ENCODE measurements around the gene FHIT. TPM values are rescaled to one million over a fixed set of nuclear protein-coding genes. Genes with fewer than 3 reads are reported as not detected.

FHIT gene
- polyA plus RNA-seq, 1 of the 3 experiments (the other 2 are of a cell fraction) = 0.41 TPM

DNA sequence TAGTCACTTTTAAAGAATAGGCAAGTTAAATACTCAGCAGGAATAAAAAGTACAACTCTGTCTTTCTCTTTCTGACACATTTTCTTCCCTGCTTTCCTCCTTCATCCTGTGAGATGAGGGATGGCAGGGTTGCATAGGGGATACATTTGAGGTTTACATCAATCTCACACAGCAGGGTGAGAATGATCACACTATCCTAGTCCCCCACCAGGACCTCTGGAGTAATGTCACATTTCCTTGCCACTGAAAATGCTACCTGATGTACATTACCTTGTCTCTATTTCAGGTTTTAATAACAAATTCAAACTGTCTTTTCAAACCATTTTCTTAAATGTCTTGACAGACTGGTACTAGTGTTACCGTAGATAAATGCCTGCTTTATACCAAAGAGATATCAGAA is 816.9 kb downstream of the FHIT start:
- no peak for DNase-seq
- no peak overlapping the region for H2AFZ ChIP-seq (ENCODE audit: low read depth)
- H3K4me3 ChIP-seq (ENCODE audit: low read depth in 2 of 2, low read length in 1 of 2) = no peak overlapping the region
- no peak overlapping the region for H3K4me2 ChIP-seq
- no peak overlapping the region for H3K9ac ChIP-seq
- H3K9me2 ChIP-seq = no peaks in the 10 kb centered on the region
- ChIA-PET POLR2A (no interaction called here), CTCF (no interaction called here)
- H3K4me1 ChIP-seq (ENCODE audit: control insufficient read depth in 1 of 2, insufficient read depth in 2 of 2, low read depth in 1 of 2, low read length in 1 of 2) = peaks cover 0 to 2% of the 10 kb centered on the region in 2 experiments; a peak in 1 of 4 replicates
- H3K27me3 ChIP-seq (ENCODE audit: insufficient read depth) = no peaks in the 10 kb centered on the region
- H3F3A ChIP-seq (replicated peaks; ENCODE audit: insufficient read depth) = no peaks in the 10 kb centered on the region
- no peak for TF ChIP-seq RCOR1 (IDR thresholded peaks at IDR 0.05; ENCODE audit: low read length)
- no peak for TF ChIP-seq POLR2AphosphoS5 (IDR thresholded peaks at IDR 0.05; ENCODE audit: low read depth, low read length)
- TF ChIP-seq YY1 (IDR thresholded peaks at IDR 0.05; ENCODE audit: low read depth) = no peak
- no peak for TF ChIP-seq TEAD4 (IDR thresholded peaks at IDR 0.05; ENCODE audit: borderline replicate concordance, insufficient read depth)
- no peak for TF ChIP-seq REST (IDR thresholded peaks at IDR 0.05; ENCODE audit: low read depth, low read length)
- TF ChIP-seq ELF1 (IDR thresholded peaks at IDR 0.05) = no peak
- no peak for TF ChIP-seq IRF3 (IDR thresholded peaks at IDR 0.05; ENCODE audit: low read depth, low read length)
- no peak for TF ChIP-seq FOSL2 (IDR thresholded peaks at IDR 0.05; ENCODE audit: borderline replicate concordance, low read depth)
- TF ChIP-seq TAF1 (IDR thresholded peaks at IDR 0.05; ENCODE audit: borderline replicate concordance, low read depth, low read length) = no peak
- TF ChIP-seq GATA2 (CRISPR knock-in tag; IDR thresholded peaks at IDR 0.05) = no peak
- no peak for TF ChIP-seq FOXM1 (IDR thresholded peaks at IDR 0.05; ENCODE audit: low read depth)
- no peak for TF ChIP-seq PBX3 (IDR thresholded peaks at IDR 0.05)
- H3K27ac ChIP-seq (ENCODE audit: low read depth in 2 of 2, low read length in 1 of 2) = no peak overlapping the region
- H3K36me3 ChIP-seq (replicated peaks in 1 of 2; ENCODE audit: control insufficient read depth in 1 of 2, insufficient read depth in 2 of 2, low read length in 1 of 2) = no peaks in the 10 kb centered on the region
- H4K20me1 ChIP-seq (ENCODE audit: insufficient read depth) = no peaks in the 10 kb centered on the region
- 10% methylated on average over 1 of the region's 1 CpG for WGBS (ENCODE audit: low lambda C conversion rate)
- H3K9me3 ChIP-seq = no peaks in the 10 kb centered on the region
- no peaks in the 10 kb centered on the region for H3K79me2 ChIP-seq (ENCODE audit: insufficient read depth)

DNA sequence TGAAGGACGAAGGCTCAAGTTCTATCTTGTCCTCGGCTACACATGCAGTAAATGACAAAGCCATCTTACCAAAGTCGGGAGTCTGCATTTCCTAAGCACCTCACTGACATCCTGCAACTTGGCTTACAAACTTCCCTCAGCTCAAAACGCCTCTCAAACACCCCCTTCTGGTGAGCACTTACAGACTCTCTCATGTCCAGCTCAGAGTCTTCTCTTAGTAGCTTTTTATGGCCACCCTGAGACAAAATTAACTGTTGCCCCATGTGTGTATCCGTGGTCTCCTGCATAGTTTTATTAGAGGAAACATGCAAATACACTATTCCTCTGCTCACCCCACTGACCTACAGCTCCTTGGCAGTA is 819.7 kb downstream of the FHIT start:
- H3K4me3 ChIP-seq (ENCODE audit: low read depth in 2 of 2, low read length in 1 of 2) = no peak overlapping the region
- no peaks in the 10 kb centered on the region for H3K4me1 ChIP-seq (ENCODE audit: control insufficient read depth in 1 of 2, insufficient read depth in 2 of 2, low read depth in 1 of 2, low read length in 1 of 2)
- no peak for DNase-seq
- 23% methylated on average over 5 of the region's 5 CpGs for WGBS (ENCODE audit: low lambda C conversion rate)
- no peaks in the 10 kb centered on the region for H3K9me2 ChIP-seq
- POLR2A ChIA-PET = no interaction called here
- no peak overlapping the region for H3K27ac ChIP-seq (ENCODE audit: low read depth in 2 of 2, low read length in 1 of 2)
- no peaks in the 10 kb centered on the region for H3K36me3 ChIP-seq (replicated peaks in 1 of 2; ENCODE audit: control insufficient read depth in 1 of 2, insufficient read depth in 2 of 2, low read length in 1 of 2)
- CTCF ChIA-PET = no interaction called here
- H4K20me1 ChIP-seq (ENCODE audit: insufficient read depth) = no peaks in the 10 kb centered on the region
- H3K4me2 ChIP-seq = no peak overlapping the region
- H3K9me3 ChIP-seq = no peaks in the 10 kb centered on the region
- H3K27me3 ChIP-seq (ENCODE audit: insufficient read depth) = no peaks in the 10 kb centered on the region
- H2AFZ ChIP-seq (ENCODE audit: low read depth) = no peak overlapping the region
- no peaks in the 10 kb centered on the region for H3F3A ChIP-seq (replicated peaks; ENCODE audit: insufficient read depth)
- TF ChIP-seq RCOR1 (IDR thresholded peaks at IDR 0.05; ENCODE audit: low read length) (no peak), TCF12 (IDR thresholded peaks at IDR 0.05) (no peak), POLR2AphosphoS5 (IDR thresholded peaks at IDR 0.05; ENCODE audit: low read depth, low read length) (no peak), RFX5 (IDR thresholded peaks at IDR 0.05; ENCODE audit: low read length) (no peak), RAD21 (IDR thresholded peaks at IDR 0.05; ENCODE audit: low read length) (0 out of 2 replicates have a peak, but pooled peaks have one; percentile 4), GABPA (IDR thresholded peaks at IDR 0.05; ENCODE audit: low read depth) (no peak), IRF3 (IDR thresholded peaks at IDR 0.05; ENCODE audit: low read depth, low read length) (no peak)
- no peaks in the 10 kb centered on the region for H3K79me2 ChIP-seq (ENCODE audit: insufficient read depth)
- no peak overlapping the region for H3K9ac ChIP-seq
